K562 (cell line): ENCODE results near the gene L3HYPDH.

ENCODE experiments used
- ETV6 ChIP-seq, 3 experiments: fragments of 150-350 bp in 1 of 3; sonication (generic) in 1 of 3; formaldehyde crosslinking in 1 of 3; IDR thresholded peaks; 2 replicates each; pipeline versions ENCODE4 v1.6.1 to v1.8.0; 2014 to 2022; ENCODE audit warnings: borderline replicate concordance in 2 of 3, low read depth in 2 of 3, antibody characterized with exemption in 1 of 3, low read length in 1 of 3, mild to moderate bottlenecking in 1 of 3, missing genetic modification reagents in 1 of 3
- POLR2A ChIP-seq: fragments of 450-650 bp; conservative IDR thresholded peaks from 2 replicates; pipeline ENCODE4 v1.6.1; 2016
- TRIM24 ChIP-seq, 2 experiments: fragments of 450-650 bp; IDR thresholded peaks; 2 replicates each; pipeline ENCODE4 v1.6.1; 2016
- ZNF263 ChIP-seq: sonication (generic); formaldehyde crosslinking; IDR thresholded peaks from 2 replicates; pipeline ENCODE4 v1.8.0; 2022; ENCODE audit warnings: mild to moderate bottlenecking, missing genetic modification reagents, borderline replicate concordance

- TF ChIP-seq ETV6 (IDR thresholded peaks at IDR 0.05; ENCODE audit: borderline replicate concordance in 1 of 2, low read depth in 2 of 2, low read length in 1 of 2) (no peak), ETV6 (CRISPR knock-in tag; IDR thresholded peaks at IDR 0.05; ENCODE audit: borderline replicate concordance) (no peak), POLR2A (no peak), TRIM24 (IDR thresholded peaks at IDR 0.05) (no peak), ZNF263 (CRISPR knock-in tag) (no peak)
Measured at GRCh38 chr14:59464486-59465315, 19.5 kb downstream of the L3HYPDH start.
